ENCODE results near the gene VANGL1. TPM values are rescaled to one million over a fixed set of nuclear protein-coding genes. Genes with fewer than 3 reads are reported as not detected.

The VANGL1 gene
- total RNA-seq, 1 donor from 2014 or later = 8.1 TPM

DNA sequence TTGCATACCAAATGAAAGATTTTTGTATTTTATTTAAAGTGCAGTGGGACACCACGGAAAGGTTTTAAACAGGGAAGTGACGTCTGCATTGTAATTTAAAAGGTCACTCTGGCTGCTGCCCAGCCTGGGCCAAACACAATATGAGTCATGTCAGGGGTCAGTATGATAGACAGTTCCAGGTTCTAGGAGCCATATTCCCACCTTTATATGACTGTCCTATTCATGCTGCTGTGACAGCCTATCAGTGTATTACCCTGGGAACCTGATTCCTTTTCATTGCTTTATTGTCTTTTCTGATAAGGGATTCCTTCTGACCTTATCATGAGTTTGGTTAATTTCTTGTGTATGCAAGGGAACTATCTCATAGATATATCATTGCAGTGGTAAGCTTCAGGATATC, 5.3 kb downstream of the VANGL1 start:
- peaks cover 69% of the 10 kb centered on the region for H3K4me1 ChIP-seq

DNA sequence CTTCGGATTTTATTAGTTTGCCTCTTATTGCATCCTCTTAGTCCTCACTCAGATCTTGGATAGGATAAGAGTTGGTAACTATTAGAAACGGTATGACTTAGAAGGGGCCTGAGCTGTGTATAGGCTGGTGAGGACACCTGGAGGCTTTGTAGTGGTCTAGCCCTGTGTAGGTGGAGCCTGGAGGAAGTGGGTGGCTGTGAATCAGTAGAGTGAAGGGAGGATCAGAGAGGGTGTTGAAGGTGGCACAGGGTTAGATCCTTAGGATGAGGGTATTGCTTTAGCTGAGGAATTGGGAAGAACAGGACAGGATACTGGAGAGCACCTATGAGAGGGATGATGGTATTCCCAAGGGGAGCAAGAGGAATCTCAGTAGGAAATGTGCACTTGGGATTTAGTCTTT, 5.7 kb downstream of the VANGL1 start:
- no peak overlapping the region for H3K27ac ChIP-seq
- H3K9me3 ChIP-seq = no peaks in the 10 kb centered on the region
- DNase-seq (ENCODE audit: extremely low spot score in 2 of 2) = no peak
- H3K4me1 ChIP-seq = peaks cover 69% of the 10 kb centered on the region
- peaks cover 0 to 5% of the 10 kb centered on the region in 2 donors for H3K36me3 ChIP-seq
- TF ChIP-seq POLR2A (IDR thresholded peaks at IDR 0.05) (no peak), POLR2AphosphoS5 (IDR thresholded peaks at IDR 0.05; ENCODE audit: insufficient read depth in 1 of 2, low read depth in 1 of 2) (no peak)
- TF ChIP-seq, protein P1, sequence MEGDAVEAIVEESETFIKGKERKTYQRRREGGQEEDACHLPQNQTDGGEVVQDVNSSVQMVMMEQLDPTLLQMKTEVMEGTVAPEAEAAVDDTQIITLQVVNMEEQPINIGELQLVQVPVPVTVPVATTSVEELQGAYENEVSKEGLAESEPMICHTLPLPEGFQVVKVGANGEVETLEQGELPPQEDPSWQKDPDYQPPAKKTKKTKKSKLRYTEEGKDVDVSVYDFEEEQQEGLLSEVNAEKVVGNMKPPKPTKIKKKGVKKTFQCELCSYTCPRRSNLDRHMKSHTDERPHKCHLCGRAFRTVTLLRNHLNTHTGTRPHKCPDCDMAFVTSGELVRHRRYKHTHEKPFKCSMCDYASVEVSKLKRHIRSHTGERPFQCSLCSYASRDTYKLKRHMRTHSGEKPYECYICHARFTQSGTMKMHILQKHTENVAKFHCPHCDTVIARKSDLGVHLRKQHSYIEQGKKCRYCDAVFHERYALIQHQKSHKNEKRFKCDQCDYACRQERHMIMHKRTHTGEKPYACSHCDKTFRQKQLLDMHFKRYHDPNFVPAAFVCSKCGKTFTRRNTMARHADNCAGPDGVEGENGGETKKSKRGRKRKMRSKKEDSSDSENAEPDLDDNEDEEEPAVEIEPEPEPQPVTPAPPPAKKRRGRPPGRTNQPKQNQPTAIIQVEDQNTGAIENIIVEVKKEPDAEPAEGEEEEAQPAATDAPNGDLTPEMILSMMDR (IDR thresholded peaks at IDR 0.05) = no peak
- H3K27me3 ChIP-seq = no peaks in the 10 kb centered on the region
- no peak overlapping the region for H3K4me3 ChIP-seq
- intact Hi-C loops (cut with DNase I) = no loop called here

More for the DNA sequence above, 5.3 kb downstream of the VANGL1 start:
- Histone ChIP-seq H3K4me3 (no peak overlapping the region), H3K9me3 (no peaks in the 10 kb centered on the region), H3K27me3 (no peaks in the 10 kb centered on the region), H3K27ac (no peak overlapping the region), H3K36me3 (peaks cover 0 to 5% of the 10 kb centered on the region in 2 donors)
- intact Hi-C loops (cut with DNase I) = no loop called here
- no peak for DNase-seq (ENCODE audit: extremely low spot score in 2 of 2)
- TF ChIP-seq POLR2A (IDR thresholded peaks at IDR 0.05) (no peak), POLR2AphosphoS5 (IDR thresholded peaks at IDR 0.05; ENCODE audit: insufficient read depth in 1 of 2, low read depth in 1 of 2) (no peak)
- TF ChIP-seq, protein P1 (IDR thresholded peaks at IDR 0.05) = no peak

DNA sequence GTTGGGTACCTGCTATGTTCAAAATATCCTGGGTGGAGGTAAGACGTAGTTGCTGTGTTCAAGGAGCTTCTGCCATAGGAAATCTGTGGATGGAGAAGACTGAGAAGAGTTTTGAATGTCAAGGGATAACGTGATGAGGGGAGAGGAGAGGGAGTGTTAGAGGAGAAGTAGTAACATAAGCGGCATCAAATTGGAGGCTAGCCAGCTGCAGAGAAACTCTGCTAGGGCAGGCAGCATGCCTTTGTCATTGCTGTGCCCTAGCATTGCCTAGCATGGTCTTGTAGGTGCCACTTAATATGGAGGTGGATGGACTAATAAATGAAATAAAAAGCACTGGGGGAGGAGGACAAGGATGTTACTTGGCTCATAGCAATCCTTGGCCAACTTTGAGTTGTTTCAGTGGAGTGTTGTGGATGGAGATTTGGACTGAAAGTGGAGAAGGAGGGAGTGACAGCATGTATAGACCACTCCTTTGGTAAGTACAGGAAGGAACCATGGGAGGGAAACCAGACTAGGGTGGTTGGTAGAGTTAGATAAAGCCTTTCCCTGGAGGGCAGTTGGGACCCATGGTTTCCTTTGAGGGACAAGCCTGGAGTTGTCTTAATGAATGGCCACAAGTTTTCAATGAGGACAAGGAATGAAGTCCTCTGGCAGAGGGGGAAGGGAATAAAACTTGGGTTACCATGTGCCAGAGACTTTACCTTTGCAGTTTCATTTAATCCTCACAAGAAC, 6.3 kb downstream of the VANGL1 start:
- no peak overlapping the region for H3K27ac ChIP-seq
- H3K4me3 ChIP-seq = no peak overlapping the region
- no peak for TF ChIP-seq POLR2A (IDR thresholded peaks at IDR 0.05)
- TF ChIP-seq POLR2AphosphoS5 (IDR thresholded peaks at IDR 0.05; ENCODE audit: insufficient read depth in 1 of 2, low read depth in 1 of 2) = no peak
- TF ChIP-seq, protein P1 (IDR thresholded peaks at IDR 0.05) = no peak
- no peak for DNase-seq (ENCODE audit: extremely low spot score in 2 of 2)
- no peaks in the 10 kb centered on the region for H3K9me3 ChIP-seq
- intact Hi-C loops (cut with DNase I) = no loop called here
- H3K36me3 ChIP-seq = peaks cover 0 to 6% of the 10 kb centered on the region in 2 donors
- no peaks in the 10 kb centered on the region for H3K27me3 ChIP-seq
- H3K4me1 ChIP-seq = peaks cover 67% of the 10 kb centered on the region

DNA sequence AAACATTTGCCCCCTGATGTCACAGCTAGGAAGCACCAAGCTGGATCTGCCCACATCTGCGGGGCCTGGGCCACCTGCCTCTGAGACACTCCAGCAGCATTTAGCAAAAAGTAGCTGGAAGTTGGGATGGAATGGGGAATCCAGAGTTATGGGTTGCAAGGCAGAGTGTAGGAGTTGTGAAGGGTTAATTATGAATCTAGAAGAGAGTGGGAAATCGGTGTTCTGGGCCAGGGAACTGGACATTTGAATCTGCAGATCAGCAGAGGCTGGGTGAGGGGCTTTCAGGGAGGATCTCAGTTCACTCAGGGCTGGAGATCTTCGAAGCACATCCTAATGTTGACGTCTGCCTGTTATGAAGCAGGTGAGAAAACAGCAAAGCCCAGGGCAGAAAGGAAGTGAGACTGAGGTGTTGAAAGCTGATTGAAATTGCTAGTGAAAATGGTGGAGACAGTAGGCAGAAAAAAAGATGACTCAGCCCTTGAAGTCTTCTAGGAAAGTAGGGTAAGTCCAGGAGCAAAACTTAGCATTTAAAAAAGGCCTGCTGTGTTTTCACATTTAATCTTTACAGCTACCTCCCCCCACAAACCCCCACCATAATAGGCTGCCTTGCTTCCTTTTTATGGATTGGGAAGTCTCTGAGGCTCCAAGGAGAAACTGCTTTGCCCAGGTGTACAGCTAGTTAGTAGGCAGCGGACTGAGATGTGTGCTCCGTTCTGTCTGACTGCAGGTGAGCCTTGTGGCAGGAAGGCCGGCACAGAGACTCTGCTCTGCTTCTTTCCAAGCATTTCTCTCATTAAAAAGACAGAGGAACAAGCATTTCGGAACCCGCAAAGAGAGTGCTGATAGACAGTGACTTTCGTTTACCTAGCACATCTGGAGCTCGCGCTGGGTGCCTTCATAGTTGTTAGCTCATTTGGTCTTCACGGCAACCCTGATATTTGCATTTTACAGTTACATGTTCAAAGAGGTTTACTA, 7.2 kb downstream of the VANGL1 start:
- no peaks in the 10 kb centered on the region for H3K27me3 ChIP-seq
- H3K4me1 ChIP-seq = peaks cover 61% of the 10 kb centered on the region
- no peak for DNase-seq (ENCODE audit: extremely low spot score in 2 of 2)

More for the DNA sequence above, 7.2 kb downstream of the VANGL1 start:
- Histone ChIP-seq H3K9me3 (no peaks in the 10 kb centered on the region), H3K36me3 (peaks cover 0 to 15% of the 10 kb centered on the region in 2 donors), H3K27ac (no peak overlapping the region), H3K4me3 (no peak overlapping the region)
- intact Hi-C loops (cut with DNase I) = no loop called here
- TF ChIP-seq POLR2A (IDR thresholded peaks at IDR 0.05) (no peak), POLR2AphosphoS5 (IDR thresholded peaks at IDR 0.05; ENCODE audit: insufficient read depth in 1 of 2, low read depth in 1 of 2) (no peak)
- TF ChIP-seq, protein P1 (IDR thresholded peaks at IDR 0.05) = no peak

Data from vagina (tissue), 2 donors.